MCF 10A (cell line): Measurements from ENCODE around the gene ADCK1. TPM values are rescaled to one million over a fixed set of nuclear protein-coding genes. Genes with fewer than 3 reads are reported as not detected.

Experiments
- BruUV-seq: library from RNA; stranded (reverse); fragments of 400-500 nt; replicated peaks from 2 replicates; lab custom pipeline; 2021; lab: Mats Ljungman, UMichigan
- CTCF ChIA-PET: fragments of 300-600 bp; sonication (Branson Sonifier 250); formaldehyde crosslinking; extraction: SDS; loops from one replicate; lab custom pipeline; 2021; ENCODE audit warnings: antibody characterized with exemption, inconsistent platforms; lab: Yijun Ruan, JAX
- POLR2A ChIA-PET: fragments of 300-600, 350-650 bp; sonication (Branson Sonifier 250); formaldehyde crosslinking; extraction: SDS; loops from one replicate; lab custom pipeline; 2020; ENCODE audit warnings: antibody characterized with exemption, inconsistent platforms; lab: Yijun Ruan, JAX
- DNase-seq: peaks from one replicate; pipeline ENCODE4 v3.0.0-alpha.2; 2018; ENCODE audit not compliant: unreplicated experiment
- H3K27ac Mint-ChIP-seq: one replicate; pipeline ENCODE4 v1.8.0; 2022; ENCODE audit warnings: mild to moderate bottlenecking, low read depth, mixed read lengths; ENCODE audit not compliant: unreplicated experiment
- H3K27me3 Mint-ChIP-seq: one replicate; pipeline ENCODE4 v1.8.0; 2022; ENCODE audit warnings: mixed read lengths; ENCODE audit not compliant: insufficient read depth, unreplicated experiment
- H3K36me3 Mint-ChIP-seq: one replicate; pipeline ENCODE4 v1.8.0; 2022; ENCODE audit warnings: mild to moderate bottlenecking, moderate library complexity, mixed read lengths; ENCODE audit not compliant: insufficient read depth, unreplicated experiment
- H3K4me1 Mint-ChIP-seq: one replicate; pipeline ENCODE4 v1.8.0; 2022; ENCODE audit warnings: mixed read lengths; ENCODE audit not compliant: insufficient read depth, unreplicated experiment
- H3K4me3 Mint-ChIP-seq: one replicate; pipeline ENCODE4 v1.8.0; 2022; ENCODE audit warnings: mild to moderate bottlenecking, moderate library complexity, mixed read lengths; ENCODE audit not compliant: unreplicated experiment
- H3K9me3 Mint-ChIP-seq: one replicate; pipeline ENCODE4 v1.8.0; 2022; ENCODE audit warnings: mixed read lengths; ENCODE audit not compliant: unreplicated experiment
- intact Hi-C: fragments of 100-400 bp; cut with micrococcal nuclease; formaldehyde crosslinking; loops from 2 replicates; pipeline ENCODE4 v1.14.1; 2022
- total RNA-seq: library from RNA; stranded (reverse); gene quantifications from 2 replicates; pipeline ENCODE4 v1.2.3, GENCODE V29; 2022
- TF ChIP-seq, protein P1 (sequence below): fragments of 200-600 bp; IDR thresholded peaks from one replicate; pipeline ENCODE4 v1.8.0; 2022; ENCODE audit warnings: antibody characterized with exemption, mild to moderate bottlenecking; ENCODE audit not compliant: unreplicated experiment

The ADCK1 gene
- total RNA-seq, 1 experiment from 2014 or later: 7.0 TPM

DNA sequence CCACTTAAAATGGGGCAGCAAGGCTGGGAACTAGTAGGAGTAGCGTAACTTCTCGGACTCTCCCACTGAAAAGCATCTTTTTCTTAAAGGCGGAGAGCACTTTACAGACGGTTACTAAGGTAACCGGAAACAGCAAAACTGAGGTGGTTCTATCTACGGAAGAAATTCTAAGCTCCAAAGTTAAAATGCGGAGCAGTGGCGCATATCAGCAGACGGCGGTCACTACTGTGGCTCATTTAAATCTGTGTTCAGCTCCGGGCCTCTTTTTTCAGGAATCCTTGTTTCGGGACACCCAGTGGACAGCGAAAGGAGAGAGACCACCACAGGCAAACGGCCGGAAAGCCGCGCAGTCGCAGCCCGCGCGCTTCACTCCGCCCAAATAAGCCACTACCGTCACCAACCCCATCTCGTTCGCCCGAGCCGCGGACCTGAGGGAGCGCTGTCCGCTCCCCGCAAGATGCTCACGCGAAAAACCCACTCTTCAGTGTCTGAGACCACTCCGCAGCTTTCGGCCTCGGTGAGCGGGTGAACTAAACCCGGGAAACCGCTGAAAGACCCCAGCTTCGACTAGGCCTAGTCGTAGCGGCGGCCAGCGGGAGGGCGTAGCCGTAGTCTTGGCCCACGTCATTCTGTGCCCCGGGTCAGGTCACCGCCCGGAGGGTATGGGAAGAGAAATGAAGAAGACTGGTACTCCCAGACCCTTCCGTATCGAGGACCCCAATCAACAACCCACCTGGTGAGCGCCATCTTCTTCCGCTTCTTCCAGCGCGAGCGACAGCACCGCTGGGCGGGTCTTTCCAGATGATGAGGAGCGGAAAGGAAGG lies 39.3 kb upstream of the ADCK1 start, which contains the start of gene SNW1:
Gene SNW1 (minus strand): TSS at position 776 of the 824 bp plus-strand sequence. CDS start 29 bp downstream, at position 747.
- Mint-ChIP-seq H3K36me3 (peaks cover 31% of the 10 kb centered on the region), H3K4me3 (peak within 1 kb of the TSS; percentile 89), H3K4me1 (peaks cover 14% of the 10 kb centered on the region), H3K27me3 (no peaks in the 10 kb centered on the region), H3K9me3 (no peaks in the 10 kb centered on the region), H3K27ac (peak within 1 kb of the TSS; percentile 96)
- DNase-seq: peak; percentile 93
- ChIA-PET CTCF (interaction anchor here (0.6 to 3.1 kb wide), 12 partner anchors 8 to 805 kb away, joined by 3 to 15 read pairs (median 3); partner anchors contain the start of genes ADCK1 and SLIRP), POLR2A (interaction anchor here (0.5 to 2.8 kb wide), 21 partner anchors 8 to 1911 kb away, joined by 3 to 31 read pairs (median 4); partner anchors contain the start of genes ADCK1, AHSA1, SLIRP and VIPAS39)
- TSS peak; percentile 79 for BruUV-seq
- TF ChIP-seq, protein P1, sequence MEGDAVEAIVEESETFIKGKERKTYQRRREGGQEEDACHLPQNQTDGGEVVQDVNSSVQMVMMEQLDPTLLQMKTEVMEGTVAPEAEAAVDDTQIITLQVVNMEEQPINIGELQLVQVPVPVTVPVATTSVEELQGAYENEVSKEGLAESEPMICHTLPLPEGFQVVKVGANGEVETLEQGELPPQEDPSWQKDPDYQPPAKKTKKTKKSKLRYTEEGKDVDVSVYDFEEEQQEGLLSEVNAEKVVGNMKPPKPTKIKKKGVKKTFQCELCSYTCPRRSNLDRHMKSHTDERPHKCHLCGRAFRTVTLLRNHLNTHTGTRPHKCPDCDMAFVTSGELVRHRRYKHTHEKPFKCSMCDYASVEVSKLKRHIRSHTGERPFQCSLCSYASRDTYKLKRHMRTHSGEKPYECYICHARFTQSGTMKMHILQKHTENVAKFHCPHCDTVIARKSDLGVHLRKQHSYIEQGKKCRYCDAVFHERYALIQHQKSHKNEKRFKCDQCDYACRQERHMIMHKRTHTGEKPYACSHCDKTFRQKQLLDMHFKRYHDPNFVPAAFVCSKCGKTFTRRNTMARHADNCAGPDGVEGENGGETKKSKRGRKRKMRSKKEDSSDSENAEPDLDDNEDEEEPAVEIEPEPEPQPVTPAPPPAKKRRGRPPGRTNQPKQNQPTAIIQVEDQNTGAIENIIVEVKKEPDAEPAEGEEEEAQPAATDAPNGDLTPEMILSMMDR: no peak
- intact Hi-C loops: loop anchor here (1.0 kb wide), 1 partner anchor 40 kb away; the partner anchor contains the start of gene ADCK1

DNA sequence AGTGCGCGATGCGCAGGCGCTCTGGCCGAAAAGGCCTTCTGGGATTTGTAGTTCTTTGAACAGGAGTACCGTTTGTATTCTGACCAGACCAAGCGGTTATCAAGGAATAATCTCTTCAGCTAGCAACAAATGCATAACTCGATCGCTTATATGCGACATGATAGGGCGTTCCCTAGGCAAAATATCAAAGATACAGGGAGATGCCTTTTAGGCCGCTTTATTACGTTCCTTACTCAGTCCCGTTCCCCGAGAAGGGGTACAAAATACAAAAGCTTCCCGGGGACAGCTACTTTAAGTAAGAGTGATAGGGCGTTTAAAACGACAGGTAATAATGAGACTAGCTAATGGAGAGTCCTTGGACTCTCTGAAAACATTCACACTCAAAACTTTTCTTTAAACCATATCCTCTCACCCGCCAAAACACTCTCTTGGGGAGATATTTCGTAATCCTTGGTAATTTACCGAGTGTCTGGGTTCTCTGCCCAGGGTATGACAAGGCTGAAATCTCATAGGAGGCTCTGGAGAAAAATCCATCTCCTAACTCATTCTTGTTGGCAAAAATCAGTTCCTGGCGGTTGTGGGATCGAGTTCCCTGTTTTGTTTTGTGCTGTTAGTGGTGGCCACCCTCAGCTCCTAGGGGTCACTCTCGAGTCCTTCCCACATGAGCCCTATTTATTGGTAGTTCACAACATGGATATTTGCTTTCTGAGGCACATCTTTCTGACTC lies 38.5 kb upstream of the ADCK1 start:
- DNase-seq: peak; percentile 56
- intact Hi-C loops: loop anchor here (1.0 kb wide), 1 partner anchor 39 kb away; the partner anchor contains the start of gene ADCK1
- BruUV-seq: no TSS peak
- ChIA-PET POLR2A (interaction anchor here (0.5 to 2.8 kb wide), 18 partner anchors 9 to 1912 kb away, joined by 3 to 31 read pairs (median 7); partner anchors contain the start of genes ADCK1, AHSA1, SLIRP and VIPAS39), CTCF (interaction anchor here (0.6 to 3.1 kb wide), 14 partner anchors 8 to 805 kb away, joined by 3 to 15 read pairs (median 3); partner anchors contain the start of genes ADCK1 and SLIRP)
- peaks cover 14% of the 10 kb centered on the region for H3K4me1 Mint-ChIP-seq
- no peaks in the 10 kb centered on the region for H3K27me3 Mint-ChIP-seq
- H3K36me3 Mint-ChIP-seq: peaks cover 25% of the 10 kb centered on the region
- no peaks in the 10 kb centered on the region for H3K9me3 Mint-ChIP-seq
- TF ChIP-seq, protein P1: peak; percentile 19
- peak overlapping the region; percentile 89 for H3K4me3 Mint-ChIP-seq
- H3K27ac Mint-ChIP-seq: peak overlapping the region; percentile 96

DNA sequence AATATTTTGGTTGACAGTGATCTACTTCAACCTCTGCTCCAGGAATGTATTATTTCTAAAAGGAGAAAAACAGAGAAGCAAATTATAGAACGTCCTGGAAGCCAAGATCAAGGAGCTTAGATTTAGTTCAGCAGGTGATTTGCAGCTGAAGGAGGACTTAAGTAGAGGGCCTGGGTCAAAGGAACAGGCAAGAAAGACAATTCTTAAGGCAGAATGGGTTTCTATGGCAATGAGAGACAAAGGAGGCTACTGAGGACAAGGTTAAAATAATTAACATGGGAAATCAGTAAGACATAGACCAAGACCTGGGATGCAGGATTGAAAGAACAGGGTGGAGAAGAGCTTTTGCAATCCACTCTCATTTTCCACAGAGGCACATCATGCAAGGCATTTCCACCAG lies 36.6 kb upstream of the ADCK1 start:
- peaks cover 6% of the 10 kb centered on the region for H3K4me1 Mint-ChIP-seq
- H3K9me3 Mint-ChIP-seq: no peaks in the 10 kb centered on the region
- no peaks in the 10 kb centered on the region for H3K27me3 Mint-ChIP-seq
- POLR2A ChIA-PET: interaction anchor here (0.6 kb wide), 1 partner anchor 67 kb away, joined by 3 read pairs; no protein-coding TSS in a partner anchor
- no peak overlapping the region for H3K27ac Mint-ChIP-seq
- no TSS peak for BruUV-seq
- DNase-seq: no peak
- TF ChIP-seq, protein P1: no peak
- H3K36me3 Mint-ChIP-seq: peaks cover 7% of the 10 kb centered on the region
- CTCF ChIA-PET: interaction anchor here (1.1 to 1.2 kb wide), 2 partner anchors 37 to 55 kb away, joined by 3 read pairs; partner anchors contain the start of gene ADCK1
- intact Hi-C loops: no loop called here
- no peak overlapping the region for H3K4me3 Mint-ChIP-seq
